ENCODE measurements around the gene PI4K2A. TPM values are rescaled to one million over a fixed set of nuclear protein-coding genes. Genes with fewer than 3 reads are reported as not detected.

Gene PI4K2A
- total and polyA plus RNA-seq, 2 donors (not counting 1 experiment from before 2014, with no cell fraction given): 7.9 to 17.7 TPM

DNA sequence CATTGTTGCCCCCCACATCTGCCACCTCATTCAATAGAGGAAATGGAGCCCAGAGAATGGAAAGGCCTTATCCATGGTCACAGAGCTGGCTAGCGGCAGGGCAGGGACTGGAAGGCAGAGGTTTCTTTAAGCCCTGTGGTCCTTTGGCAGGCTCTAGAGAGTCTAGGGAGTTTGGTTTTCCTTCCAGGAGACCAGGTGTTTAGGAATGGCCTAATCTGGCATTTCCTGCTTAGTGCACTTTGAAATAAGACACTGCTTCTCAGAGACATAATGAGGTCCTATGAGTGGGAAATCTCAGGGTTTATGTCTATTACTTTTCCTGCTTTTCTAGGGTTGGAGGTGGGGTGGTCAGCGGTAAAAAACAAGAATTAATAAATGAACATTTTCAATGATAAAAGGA, 79.1 kb downstream of the PI4K2A start:
- no peak for ATAC-seq (ENCODE audit: low read depth)
- H3K9me3 Mint-ChIP-seq (ENCODE audit: insufficient read depth): no peaks in the 10 kb centered on the region

More for the DNA sequence above, 79.1 kb downstream of the PI4K2A start:
- H3K27ac Mint-ChIP-seq: no peak overlapping the region
- Histone ChIP-seq H3K4me1 (ENCODE audit: control insufficient read depth in 2 of 2, insufficient read depth in 2 of 2, low read length in 2 of 2) (peaks cover 3 to 5% of the 10 kb centered on the region in 2 donors), H2AFZ (ENCODE audit: insufficient read depth, low read depth, low read length, poor library complexity, severe bottlenecking) (no peak overlapping the region), H3K4me2 (replicated peaks; ENCODE audit: low read depth, low read length, poor library complexity, severe bottlenecking) (no peak overlapping the region), H3K4me3 (ENCODE audit: control extremely low read depth in 1 of 5, extremely low read depth in 1 of 5, insufficient read depth in 1 of 5, low read depth in 2 of 5, low read length in 4 of 5) (no peak overlapping the region), H3K79me2 (ENCODE audit: control insufficient read depth, insufficient read depth, low read length) (no peaks in the 10 kb centered on the region), H3K9me3 (ENCODE audit: control extremely low read depth in 1 of 3, control insufficient read depth in 2 of 3, insufficient read depth in 1 of 3, low read length in 2 of 3) (no peaks in the 10 kb centered on the region), H3K27ac (ENCODE audit: low read length in 2 of 2) (no peak overlapping the region), H3K36me3 (replicated peaks in 1 of 2; ENCODE audit: control extremely low read depth in 1 of 2, control insufficient read depth in 1 of 2, extremely low read depth in 1 of 2, insufficient read depth in 2 of 2, low read length in 1 of 2) (no peaks in the 10 kb centered on the region), H4K20me1 (ENCODE audit: control insufficient read depth, insufficient read depth, low read length, poor library complexity, severe bottlenecking) (no peaks in the 10 kb centered on the region), H3K9ac (ENCODE audit: low read length) (no peak overlapping the region), H3K27me3 (replicated peaks in 1 of 4; ENCODE audit: control extremely low read depth in 1 of 4, control insufficient read depth in 3 of 4, insufficient read depth in 4 of 4, low read length in 3 of 4) (peaks cover 0 to 8% (median 0%) of the 10 kb centered on the region in 4 experiments)
- intact Hi-C loops (cut with micrococcal nuclease): no loop called here
- POLR2A ChIA-PET: interaction anchor here (0.6 kb wide), 1 partner anchor 125 kb away, joined by 3 read pairs; no protein-coding TSS in a partner anchor
- 100% methylated on average over 1 of the region's 2 CpGs for WGBS (ENCODE audit: insufficient coverage)
- TF ChIP-seq EZH2 (IDR thresholded peaks at IDR 0.05; ENCODE audit: borderline replicate concordance, insufficient read depth, low read depth, low read length, poor library complexity, severe bottlenecking): no peak
- TF ChIP-seq, protein P1, sequence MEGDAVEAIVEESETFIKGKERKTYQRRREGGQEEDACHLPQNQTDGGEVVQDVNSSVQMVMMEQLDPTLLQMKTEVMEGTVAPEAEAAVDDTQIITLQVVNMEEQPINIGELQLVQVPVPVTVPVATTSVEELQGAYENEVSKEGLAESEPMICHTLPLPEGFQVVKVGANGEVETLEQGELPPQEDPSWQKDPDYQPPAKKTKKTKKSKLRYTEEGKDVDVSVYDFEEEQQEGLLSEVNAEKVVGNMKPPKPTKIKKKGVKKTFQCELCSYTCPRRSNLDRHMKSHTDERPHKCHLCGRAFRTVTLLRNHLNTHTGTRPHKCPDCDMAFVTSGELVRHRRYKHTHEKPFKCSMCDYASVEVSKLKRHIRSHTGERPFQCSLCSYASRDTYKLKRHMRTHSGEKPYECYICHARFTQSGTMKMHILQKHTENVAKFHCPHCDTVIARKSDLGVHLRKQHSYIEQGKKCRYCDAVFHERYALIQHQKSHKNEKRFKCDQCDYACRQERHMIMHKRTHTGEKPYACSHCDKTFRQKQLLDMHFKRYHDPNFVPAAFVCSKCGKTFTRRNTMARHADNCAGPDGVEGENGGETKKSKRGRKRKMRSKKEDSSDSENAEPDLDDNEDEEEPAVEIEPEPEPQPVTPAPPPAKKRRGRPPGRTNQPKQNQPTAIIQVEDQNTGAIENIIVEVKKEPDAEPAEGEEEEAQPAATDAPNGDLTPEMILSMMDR (IDR thresholded peaks at IDR 0.05): no peak
- no peak for DNase-seq
- H3K27me3 Mint-ChIP-seq: peaks cover 5% of the 10 kb centered on the region
- peaks cover 3% of the 10 kb centered on the region for H3K4me1 Mint-ChIP-seq
- CTCF ChIA-PET: interaction anchor here (1.1 kb wide), 1 partner anchor 11 kb away, joined by 3 read pairs; no protein-coding TSS in a partner anchor
- H3K4me3 Mint-ChIP-seq: no peak overlapping the region

All from B cell (primary cell).